OCI-LY1 (cell line): ENCODE data around the gene UBE2Z.

Experiments used
- EZH2 ChIP-seq: fragments of 200-600 bp; sonication (generic), shearing (Covaris generic); IDR thresholded peaks from 2 replicates; pipeline ENCODE4 v1.8.0; 2017; ENCODE audit warnings: borderline replicate concordance, mixed run types, mild to moderate bottlenecking, antibody characterized with exemption, low read length, moderate library complexity, mixed read lengths
- TF ChIP-seq, protein P1 (sequence below): fragments of 200-600 bp; sonication (generic), shearing (Covaris generic); IDR thresholded peaks from 2 replicates; pipeline ENCODE4 v1.5.1; 2017; ENCODE audit warnings: mild to moderate bottlenecking, antibody characterized with exemption, low read length, moderate library complexity, mixed read lengths

DNA sequence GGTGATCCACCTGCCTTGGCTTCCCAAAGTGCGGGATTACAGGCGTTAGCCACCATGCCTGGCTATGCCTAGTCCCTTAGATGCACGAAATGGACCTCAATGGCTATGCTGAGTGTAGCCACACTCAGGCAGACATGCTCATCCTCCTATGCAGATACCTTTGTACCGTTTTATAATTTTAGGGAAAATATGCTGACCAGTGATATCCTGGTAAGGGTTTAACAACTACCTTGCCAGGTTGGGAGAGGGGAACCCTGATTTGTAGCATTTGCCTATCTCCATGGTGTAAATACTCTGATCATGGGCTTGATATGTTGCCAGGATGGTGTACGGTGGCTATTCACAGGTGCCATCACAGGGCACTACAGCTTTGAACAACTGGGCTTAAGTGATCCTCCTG lies 43.4 kb downstream of the UBE2Z start:
- TF ChIP-seq, protein P1, sequence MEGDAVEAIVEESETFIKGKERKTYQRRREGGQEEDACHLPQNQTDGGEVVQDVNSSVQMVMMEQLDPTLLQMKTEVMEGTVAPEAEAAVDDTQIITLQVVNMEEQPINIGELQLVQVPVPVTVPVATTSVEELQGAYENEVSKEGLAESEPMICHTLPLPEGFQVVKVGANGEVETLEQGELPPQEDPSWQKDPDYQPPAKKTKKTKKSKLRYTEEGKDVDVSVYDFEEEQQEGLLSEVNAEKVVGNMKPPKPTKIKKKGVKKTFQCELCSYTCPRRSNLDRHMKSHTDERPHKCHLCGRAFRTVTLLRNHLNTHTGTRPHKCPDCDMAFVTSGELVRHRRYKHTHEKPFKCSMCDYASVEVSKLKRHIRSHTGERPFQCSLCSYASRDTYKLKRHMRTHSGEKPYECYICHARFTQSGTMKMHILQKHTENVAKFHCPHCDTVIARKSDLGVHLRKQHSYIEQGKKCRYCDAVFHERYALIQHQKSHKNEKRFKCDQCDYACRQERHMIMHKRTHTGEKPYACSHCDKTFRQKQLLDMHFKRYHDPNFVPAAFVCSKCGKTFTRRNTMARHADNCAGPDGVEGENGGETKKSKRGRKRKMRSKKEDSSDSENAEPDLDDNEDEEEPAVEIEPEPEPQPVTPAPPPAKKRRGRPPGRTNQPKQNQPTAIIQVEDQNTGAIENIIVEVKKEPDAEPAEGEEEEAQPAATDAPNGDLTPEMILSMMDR, result no peak
- no peak for TF ChIP-seq EZH2
